Activated CD4-positive, CD25-positive, alpha-beta regulatory T cell treated with anti-CD3 and anti-CD28 coated beads, Interleukin-2, amount 50 U/mL, for 24 hours (primary cell): ENCODE results near the gene PDSS2.
"Not testable (repeated sequence)": the region's sequence is repeated elsewhere in the genome, so short reads cannot be mapped to it uniquely, and the experiment has no call there.

Source experiments
- ATAC-seq, 2 donors: fragments of 150-1000 bp; cut with Tn5 transposase; one replicate each; pipeline ENCODE4 v1.10.0; 2021; ENCODE audit warnings: mild to moderate bottlenecking in 1 of 2, moderate library complexity in 1 of 2

PDSS2 gene, protein sequence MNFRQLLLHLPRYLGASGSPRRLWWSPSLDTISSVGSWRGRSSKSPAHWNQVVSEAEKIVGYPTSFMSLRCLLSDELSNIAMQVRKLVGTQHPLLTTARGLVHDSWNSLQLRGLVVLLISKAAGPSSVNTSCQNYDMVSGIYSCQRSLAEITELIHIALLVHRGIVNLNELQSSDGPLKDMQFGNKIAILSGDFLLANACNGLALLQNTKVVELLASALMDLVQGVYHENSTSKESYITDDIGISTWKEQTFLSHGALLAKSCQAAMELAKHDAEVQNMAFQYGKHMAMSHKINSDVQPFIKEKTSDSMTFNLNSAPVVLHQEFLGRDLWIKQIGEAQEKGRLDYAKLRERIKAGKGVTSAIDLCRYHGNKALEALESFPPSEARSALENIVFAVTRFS

DNA sequence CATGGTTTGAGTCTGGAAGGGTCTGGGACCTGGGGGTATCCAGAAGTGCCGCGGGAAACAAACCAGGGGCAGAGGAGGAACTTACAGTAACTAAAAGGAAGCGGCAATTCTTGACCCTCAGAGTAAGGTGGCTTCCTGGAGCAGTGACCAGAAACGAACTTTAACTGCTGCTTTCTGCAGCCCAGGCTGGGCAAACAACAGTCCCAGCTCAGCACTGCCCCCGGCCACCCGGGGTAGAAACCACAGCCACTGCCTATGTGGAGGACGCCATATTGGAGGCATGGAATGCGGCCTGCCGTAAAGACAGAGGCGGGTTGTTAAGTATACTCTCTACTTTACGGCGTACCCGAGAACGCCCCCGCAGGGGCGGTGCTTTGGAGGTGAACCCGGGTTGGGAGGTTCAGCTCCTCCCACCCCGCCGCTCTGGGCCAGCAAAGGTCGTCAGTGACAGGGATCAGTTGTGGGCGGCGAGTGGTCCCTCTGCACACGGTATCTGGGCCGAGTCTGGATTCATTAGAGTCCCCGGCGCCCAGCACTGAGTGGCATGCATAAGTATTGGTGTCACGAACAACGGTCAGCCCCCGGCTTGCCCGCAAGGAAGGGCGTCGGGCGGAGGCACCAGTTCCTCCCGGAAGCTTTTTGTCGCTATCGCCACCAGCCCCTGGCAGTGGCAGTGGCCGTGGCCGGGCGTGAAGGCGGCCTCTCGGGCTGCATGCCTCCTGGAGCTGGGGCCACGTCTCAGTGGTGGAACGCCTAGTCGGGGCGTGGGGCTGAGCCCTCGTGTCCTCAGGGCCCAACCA lies at the start of gene PDSS2:
TSS of gene PDSS2 (minus strand) at position 282 of the 800 bp plus-strand sequence. CDS start at position 3, 279 bp downstream.
- peak; percentile 94 for ATAC-seq

DNA sequence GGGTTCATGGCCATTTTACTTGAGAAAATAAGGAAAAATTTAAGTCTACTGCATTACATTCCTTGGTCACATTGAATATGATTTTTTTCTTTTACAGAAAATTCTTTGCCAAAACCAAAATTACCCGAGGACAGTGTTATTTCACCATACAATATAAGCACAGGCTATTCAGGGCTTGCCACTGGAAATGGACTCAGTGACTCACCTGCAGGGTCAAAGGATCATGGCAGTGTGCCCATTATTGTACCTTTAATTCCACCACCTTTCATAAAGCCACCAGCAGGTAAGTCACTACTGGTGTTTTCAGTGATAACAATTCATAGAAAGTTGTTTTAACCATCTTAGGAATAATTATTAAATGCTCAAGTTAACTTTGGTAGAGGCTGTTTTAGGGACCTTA lies 46.8 kb upstream of the PDSS2 start:
- ATAC-seq, result no peak

DNA sequence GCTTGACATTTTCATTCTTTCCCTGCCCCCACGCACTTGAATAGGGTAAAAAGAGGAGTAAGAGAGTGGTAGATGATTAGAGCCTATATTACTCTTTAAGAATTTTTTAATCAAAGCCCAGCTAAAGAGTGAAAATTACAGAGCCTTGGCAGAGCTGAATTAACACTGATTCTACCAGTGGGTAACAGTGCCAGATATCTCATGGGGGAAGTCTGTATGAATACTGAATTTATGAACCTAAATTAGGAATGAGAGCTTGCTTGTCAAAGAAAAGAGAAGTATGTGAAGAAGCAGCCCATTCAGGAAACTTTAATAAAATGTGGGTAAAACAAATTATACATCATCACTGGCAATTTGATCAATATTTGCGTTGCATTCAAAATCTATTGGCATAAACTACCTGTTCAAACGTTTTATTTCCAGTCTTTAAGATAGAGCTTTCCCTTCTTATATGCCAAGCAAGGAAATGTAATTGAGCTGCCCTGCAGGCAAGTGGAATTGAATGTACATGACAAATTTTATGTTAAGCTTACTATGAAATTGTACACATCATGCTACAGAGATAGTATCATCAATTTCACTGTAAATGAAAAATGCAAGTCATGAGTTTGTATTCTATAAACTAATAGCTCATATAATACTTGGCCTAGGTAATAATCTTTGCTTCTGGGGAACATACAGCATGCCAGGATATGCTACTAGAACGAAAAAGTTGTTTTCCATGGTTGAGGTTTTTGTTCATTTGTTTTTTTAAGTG lies 45.1 kb upstream of the PDSS2 start:
- no peak for ATAC-seq

DNA sequence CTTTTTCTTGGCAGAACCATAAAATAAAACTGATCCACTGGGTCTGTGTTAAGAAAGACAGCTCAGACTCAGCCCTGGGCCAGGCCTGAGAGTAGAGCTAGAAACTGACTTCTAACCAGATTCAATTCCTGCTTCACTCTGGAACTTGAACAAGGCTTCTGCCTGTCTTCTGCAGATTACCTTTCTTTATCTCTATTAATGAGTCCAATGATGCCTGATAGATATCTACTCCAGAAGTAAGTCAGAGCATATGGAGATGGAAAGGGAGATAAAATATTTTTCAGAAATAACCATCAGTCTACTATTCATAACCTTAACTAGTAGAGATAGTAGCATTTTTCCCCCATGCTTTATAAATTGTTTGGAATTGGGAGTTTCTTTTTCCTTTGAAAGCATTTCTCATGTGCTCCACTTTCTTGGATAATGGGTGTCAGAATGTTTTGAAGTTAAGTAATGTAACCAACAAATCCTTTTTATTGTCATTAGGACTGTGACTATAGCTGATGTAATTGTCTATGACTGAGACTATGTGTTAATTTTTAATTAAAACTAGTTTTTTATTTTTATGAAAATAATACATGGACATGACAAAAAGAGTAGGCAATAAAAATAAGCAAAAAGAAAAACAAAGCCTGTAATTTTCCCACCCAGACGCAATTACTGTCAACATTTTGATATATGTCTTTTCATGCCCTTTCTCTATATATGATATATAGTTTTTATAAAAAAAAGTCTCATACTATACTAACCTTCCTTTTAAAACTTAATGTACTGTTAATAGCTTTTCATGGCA lies 37.7 kb upstream of the PDSS2 start:
- ATAC-seq, result no peak

DNA sequence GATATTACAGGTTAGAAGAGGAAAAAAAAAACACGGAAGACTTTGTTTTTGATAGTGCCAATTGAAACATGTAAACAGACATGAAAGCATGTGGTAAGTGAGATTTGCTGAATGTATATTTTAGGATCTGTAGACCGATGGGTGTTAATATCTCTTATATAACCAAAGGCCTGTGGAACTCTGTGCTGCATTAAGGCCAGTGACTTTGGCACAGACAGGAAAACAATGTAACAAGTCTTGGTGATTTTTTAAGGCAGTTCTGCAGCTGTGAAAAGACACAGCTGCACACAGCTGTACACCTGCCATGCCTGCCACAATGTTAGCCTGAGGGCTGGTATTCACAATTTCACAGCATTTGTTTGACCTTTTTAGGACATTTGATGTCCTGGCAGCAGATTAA lies 36.6 kb upstream of the PDSS2 start:
- no peak for ATAC-seq

DNA sequence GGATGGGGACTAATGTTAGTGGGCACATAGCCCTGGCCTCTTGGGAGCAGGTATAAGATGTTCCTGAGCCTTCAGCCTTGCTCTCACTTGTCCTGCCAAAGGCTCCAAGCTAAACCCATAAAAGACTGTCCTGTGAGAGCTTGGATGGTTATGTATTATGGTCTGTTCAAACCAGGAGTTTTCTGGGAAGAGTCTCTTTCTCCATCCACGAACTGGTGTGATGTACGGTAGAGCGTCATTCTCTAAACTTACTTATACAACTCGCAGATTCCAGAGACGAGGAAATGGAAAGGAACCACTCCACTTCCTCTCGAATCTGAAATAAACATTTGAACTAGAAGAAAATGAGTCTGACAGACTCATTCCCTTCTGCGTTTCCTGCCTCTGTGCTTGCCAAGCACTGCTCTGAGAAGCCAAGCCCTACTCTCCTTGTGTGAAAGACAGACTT lies 35.9 kb upstream of the PDSS2 start:
- ATAC-seq, result no peak

DNA sequence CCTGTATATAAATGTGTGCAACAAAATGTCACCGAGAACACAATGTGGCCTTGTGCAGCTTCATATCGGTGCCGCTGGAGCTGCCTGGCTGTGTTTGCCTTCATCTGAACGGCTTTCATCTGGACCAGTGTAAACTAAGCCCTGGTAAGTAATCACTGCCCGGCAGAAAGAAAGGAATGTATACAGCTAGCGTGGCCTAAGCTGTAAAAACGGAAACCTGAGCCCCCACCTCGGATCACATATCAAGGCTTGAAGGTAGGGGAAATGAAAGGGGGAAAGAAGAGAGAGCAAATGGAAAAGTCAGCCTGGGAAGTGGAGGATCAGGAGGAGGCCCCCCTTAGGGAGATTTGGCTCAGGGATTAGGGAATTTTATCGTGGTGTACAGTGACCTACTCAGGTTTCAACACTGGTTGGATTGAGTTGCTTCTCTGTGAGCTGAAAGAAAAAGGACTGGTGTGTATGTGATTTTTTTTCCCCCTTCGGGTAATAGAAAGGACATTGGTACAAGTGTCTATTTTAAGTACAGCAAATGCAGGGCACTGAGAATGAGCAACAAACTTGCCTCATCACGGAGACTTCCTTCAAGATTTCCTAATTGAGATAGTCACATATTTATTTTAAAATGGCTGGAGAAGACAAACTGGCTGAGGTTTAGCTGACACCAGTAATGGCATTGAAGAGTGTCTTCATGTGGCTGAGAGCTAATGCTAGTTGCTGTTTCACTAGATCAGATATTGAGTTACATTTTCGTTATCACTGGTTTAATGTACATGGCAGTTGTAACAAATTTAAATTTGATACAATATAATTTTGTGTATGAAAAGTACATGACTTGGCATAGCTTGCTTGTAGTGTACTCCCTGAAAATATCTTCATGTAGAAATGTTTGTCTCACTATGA lies 34.0 kb upstream of the PDSS2 start:
- no peak for ATAC-seq

DNA sequence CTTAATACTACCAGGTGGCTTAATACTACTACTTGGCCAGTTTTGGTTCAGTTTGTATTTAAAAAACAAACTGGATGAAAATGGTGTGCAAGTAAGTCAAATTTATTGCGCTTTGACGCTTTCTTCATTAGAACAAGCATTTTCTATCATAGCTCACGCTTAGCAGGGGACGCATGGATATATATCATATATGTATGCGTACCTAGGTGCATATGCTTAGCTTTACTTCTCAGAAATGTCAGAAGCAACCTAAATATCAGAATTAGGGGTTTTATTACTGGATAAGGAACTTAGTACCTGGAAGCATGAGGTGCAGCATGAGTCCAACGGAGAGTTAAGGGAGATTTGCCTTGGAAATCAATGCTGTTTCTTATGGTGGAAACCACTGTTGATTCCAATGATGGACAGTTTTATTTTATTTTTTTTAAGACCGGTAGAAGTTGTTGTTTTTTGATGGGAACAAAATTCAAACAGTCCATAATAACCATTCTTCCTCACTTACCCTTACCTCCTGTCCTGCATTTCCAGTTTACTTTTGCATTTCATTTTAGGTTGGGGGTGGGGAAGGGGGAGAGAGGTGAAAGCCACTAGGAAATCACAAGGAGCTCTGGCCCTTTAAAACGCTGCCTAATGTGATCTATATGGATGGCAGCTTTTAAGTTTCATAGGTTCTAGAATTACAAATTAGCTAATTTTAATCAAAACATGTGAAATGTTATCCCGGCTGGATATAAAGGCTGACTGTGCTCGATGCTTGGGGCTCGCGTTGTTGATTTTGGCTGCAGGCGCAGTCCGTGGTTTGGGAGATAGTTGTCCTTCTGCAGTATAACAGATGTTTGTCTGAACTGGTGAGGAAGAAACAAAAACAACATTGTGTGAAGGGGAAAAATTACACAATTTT lies 32.6 kb upstream of the PDSS2 start:
- no peak for ATAC-seq

DNA sequence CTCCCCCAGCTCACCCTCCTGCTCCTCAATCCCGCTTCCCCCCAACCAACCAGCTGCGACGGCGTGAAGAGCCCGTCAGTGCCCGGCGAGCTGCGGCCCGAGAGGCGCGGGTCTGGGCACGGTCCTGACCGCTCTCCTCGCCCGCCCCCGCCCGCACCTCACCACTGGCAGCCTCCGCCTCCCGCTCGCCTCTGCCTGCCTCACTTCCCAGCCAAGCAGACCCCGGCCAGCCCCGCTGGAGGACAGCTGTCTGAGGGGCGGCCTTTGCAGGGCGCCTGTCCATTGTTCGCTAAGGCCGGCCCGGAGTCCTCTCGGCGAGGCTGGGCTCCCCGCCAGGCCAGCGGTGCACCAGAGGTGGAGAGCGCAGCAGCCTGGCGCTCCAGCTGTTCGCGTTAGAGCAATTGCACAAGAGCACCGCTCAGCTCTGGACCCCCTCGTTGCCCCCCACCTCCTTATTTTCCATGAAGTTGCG lies 31.8 kb upstream of the PDSS2 start:
- no peak for ATAC-seq

DNA sequence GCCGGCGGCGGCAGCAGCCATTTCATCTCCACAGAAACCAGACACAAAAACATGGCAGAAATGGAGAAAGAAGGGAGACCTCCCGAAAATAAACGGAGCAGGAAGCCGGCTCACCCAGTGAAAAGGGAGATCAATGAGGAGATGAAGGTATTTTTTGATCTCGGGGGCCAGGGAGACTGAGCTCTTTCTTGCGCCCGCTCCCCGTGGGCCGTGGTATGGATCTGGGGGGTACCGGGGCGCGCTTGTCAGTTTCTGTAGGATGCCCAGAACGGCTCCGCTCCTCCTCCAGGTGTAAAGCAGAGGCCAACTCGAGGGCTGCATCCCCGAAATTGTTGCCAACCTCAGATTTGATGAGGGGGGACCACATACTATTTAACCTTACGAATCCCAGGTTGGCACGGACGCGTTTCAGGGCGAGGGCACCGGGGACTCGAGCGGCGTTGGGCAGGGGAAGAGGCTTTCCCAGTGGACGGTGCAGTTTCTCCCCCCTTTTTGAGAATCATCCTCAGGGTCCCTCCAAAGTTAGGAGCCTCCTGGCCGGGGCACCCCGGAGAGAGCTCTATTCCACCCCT lies 31.3 kb upstream of the PDSS2 start:
- peak in 1 of 2 donors; percentile 6 for ATAC-seq

DNA sequence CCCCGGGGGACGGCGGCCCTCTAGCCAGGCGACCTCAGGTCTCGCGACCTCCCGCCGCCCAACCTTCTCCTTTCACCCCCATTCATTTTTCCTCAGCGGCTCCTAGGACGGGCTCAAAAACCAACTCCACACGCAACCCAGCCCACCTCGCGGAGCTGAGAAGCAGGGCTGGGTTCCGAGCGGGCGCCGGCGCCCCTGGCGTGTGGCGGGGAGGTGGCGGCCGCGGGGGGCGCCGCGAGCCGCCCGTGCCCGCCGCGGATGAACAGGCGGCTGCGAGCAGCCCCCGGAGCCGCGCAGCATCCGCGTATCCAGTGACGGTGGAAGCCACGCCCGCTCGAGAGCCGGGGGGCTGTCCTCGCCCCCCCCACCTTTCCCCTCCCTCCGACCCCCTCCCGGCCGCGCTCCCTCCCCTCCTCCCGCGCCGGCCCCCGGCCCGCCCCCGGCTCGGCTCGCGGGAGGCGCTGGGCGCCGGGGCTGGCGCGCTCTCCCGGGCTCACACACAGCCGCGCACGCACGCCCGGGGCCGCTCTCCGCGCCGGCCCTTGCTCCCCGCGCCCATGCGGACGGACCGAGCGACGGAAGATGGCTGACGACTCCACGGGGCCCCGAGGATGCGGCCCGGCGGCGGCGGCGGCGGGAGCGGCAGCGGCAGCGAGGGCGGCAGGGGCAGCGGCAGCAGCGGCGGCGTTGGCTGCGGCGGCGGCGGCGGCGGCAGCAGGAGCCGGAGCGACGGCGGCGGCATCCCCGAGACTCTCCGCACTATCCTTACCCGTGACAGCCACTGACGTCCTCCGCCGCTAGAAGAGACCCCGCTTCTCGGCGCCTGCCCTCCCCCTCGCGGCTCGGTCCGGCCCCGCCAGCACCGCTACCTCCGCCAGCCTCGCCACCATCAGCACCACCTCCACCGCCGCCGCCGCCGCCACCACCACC lies 30.5 kb upstream of the PDSS2 start, which contains the start of gene SOBP:
TSS of gene SOBP (plus strand) at position 482 of the 930 bp plus-strand sequence. CDS start 500 bp downstream, outside the sequence.
- ATAC-seq, result peak; percentile 44 to 52

DNA sequence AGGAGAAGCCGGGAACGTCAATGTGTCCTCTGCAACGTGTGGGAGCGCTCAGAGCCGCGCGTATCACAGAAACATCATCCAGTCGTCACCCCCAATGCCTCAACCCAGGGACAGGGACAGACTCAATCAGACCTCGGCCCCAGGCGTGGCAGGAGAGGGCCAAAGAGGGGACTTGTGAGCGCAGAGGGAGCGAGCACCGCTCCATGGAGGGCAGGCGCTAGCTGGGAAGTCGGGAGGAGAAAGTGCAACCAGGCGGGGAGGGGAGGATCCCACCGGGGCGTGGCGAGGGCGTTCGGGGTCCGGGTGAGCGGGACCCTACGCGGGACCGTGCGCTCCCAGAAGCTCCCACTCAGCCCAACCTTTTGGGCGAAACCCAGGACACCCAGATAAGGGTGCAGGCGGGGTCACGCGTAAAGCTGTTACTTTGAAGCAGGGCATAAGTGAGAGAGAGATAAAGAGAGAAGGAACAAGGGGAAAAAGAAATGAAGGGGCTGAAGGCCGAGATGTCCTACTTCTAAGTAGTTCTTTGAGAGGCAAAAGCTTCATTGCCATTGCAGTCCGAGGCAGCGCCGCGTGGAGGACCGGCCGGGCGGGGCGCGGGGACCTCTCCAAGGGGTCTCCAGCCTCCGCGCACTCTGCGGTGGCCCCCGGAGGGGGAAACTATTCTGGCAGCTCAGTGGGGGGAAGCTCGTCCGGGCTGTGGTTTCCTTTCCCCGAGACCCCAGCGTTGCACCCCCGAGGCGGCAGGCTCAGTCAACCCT lies 29.7 kb upstream of the PDSS2 start:
- peak; percentile 2 to 6 for ATAC-seq

DNA sequence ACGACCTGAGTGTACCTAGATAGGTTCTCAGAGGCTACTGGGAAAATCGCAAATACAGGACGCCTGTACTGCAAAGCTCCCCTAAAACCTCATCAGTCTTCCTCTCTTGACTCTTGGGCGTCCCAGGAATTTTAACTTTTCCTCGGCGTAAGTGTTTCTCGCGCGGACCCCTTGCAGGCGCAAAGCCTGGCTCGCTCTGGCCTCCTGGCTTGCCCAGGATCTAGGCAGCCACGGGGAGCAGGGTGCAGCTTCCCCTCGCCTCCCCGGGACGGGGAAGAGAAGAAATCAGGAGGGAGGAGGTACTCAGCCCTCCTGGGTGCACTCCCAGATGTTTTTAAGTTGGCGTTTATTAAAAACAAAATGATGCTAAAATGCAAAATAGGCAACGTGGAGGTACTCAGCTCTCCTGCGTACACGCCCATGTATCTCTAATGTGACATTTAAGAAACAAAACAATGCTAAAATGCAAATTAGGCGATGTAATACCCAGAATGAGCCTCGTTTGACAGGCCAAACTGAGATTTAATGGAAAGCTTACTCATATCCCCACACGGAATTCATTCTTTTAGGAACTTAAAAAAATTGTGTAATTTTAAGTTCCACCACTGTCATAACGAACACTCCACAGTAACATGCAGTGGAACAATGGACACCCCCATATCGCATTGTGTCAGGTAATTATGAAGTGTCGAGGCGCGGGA lies 29.0 kb upstream of the PDSS2 start:
- peak in 1 of 2 donors; percentile 14 for ATAC-seq

DNA sequence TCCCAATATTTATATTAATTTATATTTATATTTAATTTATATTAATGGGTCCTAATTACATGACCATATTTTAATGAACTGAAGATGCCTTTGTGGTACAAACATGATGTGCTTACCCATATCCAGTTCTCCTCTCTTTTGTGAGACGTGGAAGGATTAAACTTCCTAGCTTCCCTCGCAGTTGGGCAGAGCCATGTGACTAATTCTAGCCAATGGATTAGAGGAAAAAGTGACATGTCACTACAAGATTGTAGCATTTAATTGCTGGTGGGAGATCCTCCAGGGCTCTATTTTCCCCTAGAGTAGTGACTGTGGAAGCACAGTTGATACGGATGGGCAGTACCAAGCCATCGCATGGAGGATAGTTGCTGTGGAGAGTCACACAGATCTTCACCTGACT lies 25.8 kb upstream of the PDSS2 start:
- no peak for ATAC-seq

DNA sequence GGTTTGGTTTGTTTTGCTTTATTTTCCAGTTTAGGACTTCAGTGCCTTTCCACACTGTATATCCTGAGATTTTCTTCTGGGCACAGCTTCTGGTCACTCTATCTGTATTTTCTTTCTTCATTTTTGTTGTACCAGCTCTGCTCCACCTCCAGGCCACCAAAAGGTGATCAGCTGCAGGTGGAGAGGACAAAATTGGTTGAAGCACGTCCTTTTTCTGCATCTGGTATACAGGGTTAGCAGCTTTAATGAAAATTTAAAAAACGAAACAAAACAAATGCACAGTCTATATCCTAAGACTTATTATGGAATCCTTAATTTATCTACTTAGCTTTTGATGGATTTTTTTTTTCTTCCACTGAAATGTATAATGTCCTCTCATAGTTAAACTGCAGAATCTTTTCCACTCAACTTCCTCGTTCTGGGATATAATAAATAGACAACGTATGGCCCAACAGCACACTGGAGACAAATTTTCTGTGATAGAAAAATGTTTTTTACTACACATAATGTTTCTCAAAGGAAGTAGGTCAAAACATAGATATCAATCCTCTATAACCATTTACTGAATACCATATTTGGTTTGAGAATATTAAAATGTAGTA lies 19.8 kb upstream of the PDSS2 start:
- no peak for ATAC-seq

DNA sequence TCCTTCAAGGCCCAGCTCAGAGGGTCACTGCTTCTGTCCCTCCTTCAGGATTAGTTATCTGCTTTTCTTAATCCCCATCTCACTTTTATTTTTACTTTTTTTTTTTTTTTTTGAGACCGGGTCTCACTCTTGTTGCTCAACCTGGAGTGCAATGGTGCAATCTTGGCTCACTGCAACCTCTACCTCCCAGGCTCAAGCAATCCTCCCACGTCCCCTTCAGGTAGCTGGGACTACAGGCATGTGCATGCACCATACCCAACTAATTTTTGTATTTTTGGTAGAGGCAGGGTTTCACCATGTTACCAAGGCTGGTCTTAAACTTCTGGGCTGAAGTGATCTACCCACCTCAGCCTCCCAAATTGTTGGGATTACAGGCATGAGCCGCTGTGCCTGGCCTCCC lies 16.5 kb upstream of the PDSS2 start:
- not testable (repeated sequence) for ATAC-seq
